ENCODE data around the gene CDC14A. TPM values are rescaled to one million over a fixed set of nuclear protein-coding genes. Genes with fewer than 3 reads are reported as not detected.

Gene CDC14A
- total RNA-seq, 1 experiment from 2014 or later: 2.6 TPM

GRCh38 chr1:100431954-100432353, 79.6 kb downstream of the CDC14A start:
- no peak for DNase-seq (ENCODE audit: unreplicated experiment)
- no peak overlapping the region for H3K27ac Mint-ChIP-seq (ENCODE audit: low read depth, unreplicated experiment)
- no peak overlapping the region for H3K4me3 Mint-ChIP-seq (ENCODE audit: unreplicated experiment)
- H3K9me3 Mint-ChIP-seq (ENCODE audit: unreplicated experiment): no peaks in the 10 kb centered on the region
- intact Hi-C loops (cut with micrococcal nuclease): no loop called here
- H3K4me1 Mint-ChIP-seq (ENCODE audit: insufficient read depth, unreplicated experiment): no peaks in the 10 kb centered on the region
- CTCF ChIA-PET: interaction anchor here (2.2 kb wide), 1 partner anchor 27 kb away, joined by 8 read pairs; no protein-coding TSS in a partner anchor
- BruUV-seq (replicated peaks): no TSS peak
- no peaks in the 10 kb centered on the region for H3K27me3 Mint-ChIP-seq (ENCODE audit: insufficient read depth, unreplicated experiment)
- POLR2A ChIA-PET: no interaction called here
- TF ChIP-seq CTCF (IDR thresholded peaks at IDR 0.05; ENCODE audit: unreplicated experiment): no peak
- H3K36me3 Mint-ChIP-seq (ENCODE audit: insufficient read depth, unreplicated experiment): no peaks in the 10 kb centered on the region

- Mint-ChIP-seq H3K27me3 (ENCODE audit: insufficient read depth, unreplicated experiment) (no peaks in the 10 kb centered on the region), H3K9me3 (ENCODE audit: unreplicated experiment) (no peaks in the 10 kb centered on the region), H3K36me3 (ENCODE audit: insufficient read depth, unreplicated experiment) (no peaks in the 10 kb centered on the region), H3K4me1 (ENCODE audit: insufficient read depth, unreplicated experiment) (no peaks in the 10 kb centered on the region), H3K4me3 (ENCODE audit: unreplicated experiment) (no peak overlapping the region), H3K27ac (ENCODE audit: low read depth, unreplicated experiment) (no peak overlapping the region)
- CTCF ChIA-PET: interaction anchor here (0.6 to 1.1 kb wide), 3 partner anchors 21 to 52 kb away, joined by 3 to 4 read pairs (median 4); no protein-coding TSS in a partner anchor
- intact Hi-C loops (cut with micrococcal nuclease): no loop called here
- POLR2A ChIA-PET: no interaction called here
- no peak for TF ChIP-seq CTCF (IDR thresholded peaks at IDR 0.05; ENCODE audit: unreplicated experiment)
- BruUV-seq (replicated peaks): no TSS peak
- no peak for DNase-seq (ENCODE audit: unreplicated experiment)
Observed at GRCh38 chr1:100433563-100433962, 81.3 kb downstream of the CDC14A start.

GRCh38 chr1:100434831-100435230, 82.5 kb downstream of the CDC14A start:
- Mint-ChIP-seq H3K9me3 (ENCODE audit: unreplicated experiment) (no peaks in the 10 kb centered on the region), H3K27ac (ENCODE audit: low read depth, unreplicated experiment) (no peak overlapping the region), H3K27me3 (ENCODE audit: insufficient read depth, unreplicated experiment) (no peaks in the 10 kb centered on the region), H3K4me1 (ENCODE audit: insufficient read depth, unreplicated experiment) (no peaks in the 10 kb centered on the region), H3K4me3 (ENCODE audit: unreplicated experiment) (no peak overlapping the region), H3K36me3 (ENCODE audit: insufficient read depth, unreplicated experiment) (no peaks in the 10 kb centered on the region)
- ChIA-PET POLR2A (interaction anchor here (0.6 kb wide), 1 partner anchor 20 kb away, joined by 3 read pairs; no protein-coding TSS in a partner anchor), CTCF (interaction anchor here (0.7 kb wide), 1 partner anchor 13 kb away, joined by 3 read pairs; no protein-coding TSS in a partner anchor)
- no peak for TF ChIP-seq CTCF (IDR thresholded peaks at IDR 0.05; ENCODE audit: unreplicated experiment)
- no peak for DNase-seq (ENCODE audit: unreplicated experiment)
- intact Hi-C loops (cut with micrococcal nuclease): no loop called here
- no TSS peak for BruUV-seq (replicated peaks)

GRCh38 chr1:100438375-100438774, 86.1 kb downstream of the CDC14A start:
- CTCF ChIA-PET: no interaction called here
- TF ChIP-seq CTCF (IDR thresholded peaks at IDR 0.05; ENCODE audit: unreplicated experiment): no peak

More at GRCh38 chr1:100438375-100438774, 86.1 kb downstream of the CDC14A start:
- H3K36me3 Mint-ChIP-seq (ENCODE audit: insufficient read depth, unreplicated experiment): no peaks in the 10 kb centered on the region
- no peak for DNase-seq (ENCODE audit: unreplicated experiment)
- no peak overlapping the region for H3K27ac Mint-ChIP-seq (ENCODE audit: low read depth, unreplicated experiment)
- intact Hi-C loops (cut with micrococcal nuclease): no loop called here
- no peaks in the 10 kb centered on the region for H3K27me3 Mint-ChIP-seq (ENCODE audit: insufficient read depth, unreplicated experiment)
- no peaks in the 10 kb centered on the region for H3K4me1 Mint-ChIP-seq (ENCODE audit: insufficient read depth, unreplicated experiment)
- H3K9me3 Mint-ChIP-seq (ENCODE audit: unreplicated experiment): no peaks in the 10 kb centered on the region
- no TSS peak for BruUV-seq (replicated peaks)
- POLR2A ChIA-PET: no interaction called here
- no peak overlapping the region for H3K4me3 Mint-ChIP-seq (ENCODE audit: unreplicated experiment)
